IPS DF 6.9 (cell line): Measurements from ENCODE around the gene DIS3L2.
"Not testable (repeated sequence)": the region's sequence is repeated elsewhere in the genome, so short reads cannot be mapped to it uniquely, and the experiment has no call there.

Experiments
- DNase-seq: peaks from one replicate; pipeline ENCODE4 v3.0.0-alpha.2; 2013; ENCODE audit warnings: low read depth, low spot score
- H3K27ac ChIP-seq: one replicate; pipeline ENCODE4 v1.5.1; 2013; ENCODE audit warnings: low read length, control low read depth
- H3K27me3 ChIP-seq: 2 replicates; pipeline ENCODE4 v1.6.1; 2013; ENCODE audit warnings: mild to moderate bottlenecking, low read length; ENCODE audit not compliant: control insufficient read depth, insufficient read depth
- H3K36me3 ChIP-seq: 2 replicates; pipeline ENCODE4 v1.6.1; 2013; ENCODE audit warnings: low read length; ENCODE audit not compliant: control insufficient read depth, insufficient read depth
- H3K4me1 ChIP-seq: 2 replicates; pipeline ENCODE4 v1.6.1; 2013; ENCODE audit warnings: low read length; ENCODE audit not compliant: control insufficient read depth, insufficient read depth
- H3K4me3 ChIP-seq: 2 replicates; pipeline ENCODE4 v1.5.1; 2013; ENCODE audit warnings: mild to moderate bottlenecking, low read length
- H3K9me3 ChIP-seq: 2 replicates; pipeline ENCODE4 v1.6.1; 2013; ENCODE audit warnings: low read length, inconsistent platforms; ENCODE audit not compliant: control insufficient read depth, insufficient read depth
- WGBS: extraction: QIAGEN DNeasy Blood & Tissue Kit; methylation state at CpG from one replicate; pipeline ENCODE4 v1.1.7; 2013; ENCODE audit warnings: mixed read lengths, missing lambda C conversion rate; ENCODE audit not compliant: insufficient read length, insufficient coverage; 5-methylcytosine and 5-hydroxymethylcytosine counted together

Gene DIS3L2

GRCh38 chr2:232332244-232332939 is 370.9 kb downstream of the DIS3L2 start:
- DNase-seq, H3K4me1 ChIP-seq, H3K9me3 ChIP-seq, H3K4me3 ChIP-seq, H3K27me3 ChIP-seq, H3K27ac ChIP-seq, H3K36me3 ChIP-seq: not testable (repeated sequence)
- no CpG with 5 or more reads among the region's 26 CpGs for WGBS

GRCh38 chr2:232332940-232333259 is 371.4 kb downstream of the DIS3L2 start:
- H3K4me3 ChIP-seq = no peak overlapping the region
- no peaks in the 10 kb centered on the region for H3K9me3 ChIP-seq
- H3K27ac ChIP-seq = no peak overlapping the region
- no peaks in the 10 kb centered on the region for H3K27me3 ChIP-seq
- DNase-seq = no peak
- peaks cover 2% of the 10 kb centered on the region for H3K4me1 ChIP-seq
- 100% methylated on average over 1 of the region's 10 CpGs for WGBS
- no peaks in the 10 kb centered on the region for H3K36me3 ChIP-seq

- Histone ChIP-seq H3K27me3 (no peaks in the 10 kb centered on the region), H3K9me3 (no peaks in the 10 kb centered on the region), H3K36me3 (no peaks in the 10 kb centered on the region), H3K4me3 (no peak overlapping the region), H3K4me1 (peaks cover 2% of the 10 kb centered on the region), H3K27ac (no peak overlapping the region)
- WGBS = no CpG with 5 or more reads among the region's 28 CpGs
- no peak for DNase-seq
Measured at GRCh38 chr2:232333361-232334135, 372.0 kb downstream of the DIS3L2 start.

GRCh38 chr2:232334136-232334884 is 372.8 kb downstream of the DIS3L2 start:
- not testable (repeated sequence) for H3K4me1 ChIP-seq, DNase-seq, H3K36me3 ChIP-seq, H3K27me3 ChIP-seq, H3K4me3 ChIP-seq, H3K9me3 ChIP-seq, H3K27ac ChIP-seq
- WGBS = no CpG with 5 or more reads among the region's 33 CpGs

- DNase-seq, H3K9me3 ChIP-seq, H3K4me1 ChIP-seq, H3K4me3 ChIP-seq, H3K27me3 ChIP-seq, H3K27ac ChIP-seq, H3K36me3 ChIP-seq: not testable (repeated sequence)
- no CpG with 5 or more reads among the region's 6 CpGs for WGBS
Measured at GRCh38 chr2:232334885-232335205, 373.3 kb downstream of the DIS3L2 start.

- not testable (repeated sequence) for H3K9me3 ChIP-seq, H3K27ac ChIP-seq, H3K36me3 ChIP-seq, DNase-seq, H3K4me3 ChIP-seq, H3K4me1 ChIP-seq, H3K27me3 ChIP-seq
- no CpG with 5 or more reads among the region's 15 CpGs for WGBS
Measured at GRCh38 chr2:232335206-232335858, 373.8 kb downstream of the DIS3L2 start.

- no peaks in the 10 kb centered on the region for H3K4me1 ChIP-seq
- no peaks in the 10 kb centered on the region for H3K36me3 ChIP-seq
- WGBS = no CpG with 5 or more reads among the region's 4 CpGs
- no peak overlapping the region for H3K4me3 ChIP-seq
- H3K9me3 ChIP-seq = no peaks in the 10 kb centered on the region
- H3K27ac ChIP-seq = no peak overlapping the region
- H3K27me3 ChIP-seq = no peaks in the 10 kb centered on the region
- DNase-seq = no peak
Measured at GRCh38 chr2:232335859-232336215, 374.3 kb downstream of the DIS3L2 start.

GRCh38 chr2:232336241-232336736 is 374.8 kb downstream of the DIS3L2 start:
- Histone ChIP-seq H3K9me3 (no peaks in the 10 kb centered on the region), H3K36me3 (no peaks in the 10 kb centered on the region), H3K4me3 (no peak overlapping the region), H3K27ac (no peak overlapping the region), H3K27me3 (no peaks in the 10 kb centered on the region), H3K4me1 (no peaks in the 10 kb centered on the region)
- DNase-seq = no peak
- WGBS = no CpG with 5 or more reads among the region's 15 CpGs

GRCh38 chr2:232336981-232337720 is 375.6 kb downstream of the DIS3L2 start:
- H3K9me3 ChIP-seq = no peaks in the 10 kb centered on the region
- no peak overlapping the region for H3K4me3 ChIP-seq
- no peaks in the 10 kb centered on the region for H3K27me3 ChIP-seq
- no peak overlapping the region for H3K27ac ChIP-seq
- no peak for DNase-seq
- H3K4me1 ChIP-seq = no peaks in the 10 kb centered on the region
- no CpG with 5 or more reads among the region's 18 CpGs for WGBS
- H3K36me3 ChIP-seq = no peaks in the 10 kb centered on the region
